A549 (cell line): ENCODE measurements around the gene SNAP29. TPM values are rescaled to one million over a fixed set of nuclear protein-coding genes. Genes with fewer than 3 reads are reported as not detected.

ENCODE experiments used
- ATAC-seq, 2 experiments: fragments of 200-7000 bp in 1 of 2; fragments of >200 bp in 1 of 2; cut with Nextera tagmentation in 1 of 2; cut with Tn5 transposase in 1 of 2; 3 replicates each; pipeline versions ENCODE4 v1.8.0 to v1.9.1; 2018 to 2020; ENCODE audit warnings: mild to moderate bottlenecking in 1 of 2, moderate library complexity in 1 of 2
- CTCF ChIA-PET: fragments of 300-600 bp; sonication (Branson Sonifier 250); formaldehyde crosslinking; extraction: SDS; loops from one replicate; lab custom pipeline; 2021; ENCODE audit warnings: antibody characterized with exemption, inconsistent platforms; lab: Yijun Ruan, JAX
- POLR2A ChIA-PET: fragments of 350-600 bp; formaldehyde crosslinking; extraction: SDS; loops from one replicate; lab custom pipeline; 2021; ENCODE audit warnings: antibody characterized with exemption, inconsistent platforms; lab: Yijun Ruan, JAX
- DNase-seq, 2 experiments: peaks; one replicate each; pipeline versions ENCODE4 v3.0.0 to v3.0.0-alpha.2; 2011 to 2016; ENCODE audit warnings: low read depth in 1 of 2, low spot score in 1 of 2
- FAIRE-seq: peaks from 2 replicates; lab custom pipeline; 2011; peaks lifted over from hg19 to GRCh38; lab: Jason Lieb, UNC
- H3K27ac ChIP-seq, 2 experiments: fragments of >200 bp; sonication (Bioruptor Twin); formaldehyde crosslinking; 3 replicates each; pipeline ENCODE4 v1.5.1; 2016 to 2017
- H3K4me1 ChIP-seq: fragments of >200 bp; sonication (Bioruptor Twin); formaldehyde crosslinking; 3 replicates; pipeline ENCODE4 v1.6.1; 2016
- H3K4me2 ChIP-seq: fragments of >200 bp; sonication (Bioruptor Twin); formaldehyde crosslinking; 3 replicates; pipeline ENCODE4 v1.6.1; 2016
- H3K4me3 ChIP-seq: fragments of >200 bp; sonication (Bioruptor Twin); formaldehyde crosslinking; 3 replicates; pipeline ENCODE4 v1.5.1; 2016
- H3K9me3 ChIP-seq: fragments of >200 bp; sonication (Bioruptor Twin); formaldehyde crosslinking; 3 replicates; pipeline ENCODE4 v1.6.1; 2016
- BHLHE40 ChIP-seq: IDR thresholded peaks from 2 replicates; pipeline ENCODE4 v1.6.1; 2012; ENCODE audit warnings: low read depth, low read length, inconsistent platforms
- CBX2 ChIP-seq: fragments of 200-600 bp; sonication (generic); IDR thresholded peaks from 2 replicates; pipeline ENCODE4 v1.6.1; 2016; ENCODE audit warnings: low read depth, mild to moderate bottlenecking, borderline replicate concordance
- CEBPB ChIP-seq, 2 experiments: fragments of >200 bp in 1 of 2; sonication (Bioruptor Twin) in 1 of 2; formaldehyde crosslinking in 1 of 2; IDR thresholded peaks; 2 replicates each; pipeline ENCODE4 v1.6.1; 2012 to 2016
- EHMT2 ChIP-seq: fragments of 200-600 bp; sonication (generic); IDR thresholded peaks from 2 replicates; pipeline ENCODE4 v1.6.1; 2016; ENCODE audit warnings: antibody characterized with exemption, low read depth, mild to moderate bottlenecking, moderate library complexity
- ELK1 ChIP-seq: fragments of 150-350 bp; IDR thresholded peaks from 2 replicates; pipeline ENCODE4 v1.6.1; 2014; ENCODE audit warnings: low read depth, mild to moderate bottlenecking, low read length
- FOSB ChIP-seq: fragments of 250-450 bp; sonication (Bioruptor Pico); IDR thresholded peaks from 2 replicates; pipeline ENCODE4 v1.5.0; 2020; ENCODE audit warnings: mild to moderate bottlenecking, moderate library complexity
- FOSL2 ChIP-seq, 2 experiments: fragments of 450-650 bp in 1 of 2; fragments of >200 bp in 1 of 2; sonication (Bioruptor Twin) in 1 of 2; formaldehyde crosslinking; IDR thresholded peaks; 2 replicates each; pipeline versions ENCODE4 v1.5.0 to v1.6.1; 2016 to 2020; ENCODE audit warnings: mild to moderate bottlenecking in 1 of 2, moderate library complexity in 1 of 2
- GATA3 ChIP-seq: IDR thresholded peaks from 2 replicates; pipeline ENCODE4 v1.6.1; 2012; ENCODE audit warnings: borderline replicate concordance
- HDAC2 ChIP-seq: fragments of 200-600 bp; sonication (generic); IDR thresholded peaks from 2 replicates; pipeline ENCODE4 v1.6.1; 2016
- JUNB ChIP-seq: fragments of >200 bp; sonication (Bioruptor Twin); formaldehyde crosslinking; IDR thresholded peaks from 2 replicates; pipeline ENCODE4 v1.6.1; 2016
- KDM5A ChIP-seq: fragments of 200-600 bp; sonication (generic); IDR thresholded peaks from 2 replicates; pipeline ENCODE4 v1.6.1; 2016; ENCODE audit warnings: antibody characterized with exemption, mild to moderate bottlenecking
- MYC ChIP-seq: IDR thresholded peaks from 2 replicates; pipeline ENCODE4 v1.6.1; 2012; ENCODE audit warnings: mild to moderate bottlenecking, inconsistent platforms, low read length, improper control_type of control experiment, borderline replicate concordance
- PHF8 ChIP-seq: fragments of 200-600 bp; sonication (generic); IDR thresholded peaks from 2 replicates; pipeline ENCODE4 v1.6.1; 2016; ENCODE audit warnings: low read depth, mild to moderate bottlenecking, antibody characterized with exemption, moderate library complexity, borderline replicate concordance
- POLR2AphosphoS2 ChIP-seq: conservative IDR thresholded peaks from 2 replicates; pipeline ENCODE4 v1.6.1; 2012; ENCODE audit warnings: low read length, improper control_type of control experiment, inconsistent platforms
- RAD21 ChIP-seq, 2 experiments: fragments of >200 bp in 1 of 2; sonication (Bioruptor Twin) in 1 of 2; formaldehyde crosslinking in 1 of 2; IDR thresholded peaks in 1 of 2; conservative IDR thresholded peaks in 1 of 2; 2 replicates in 1 of 2; 3 replicates in 1 of 2; pipeline ENCODE4 v1.6.1; 2012 to 2018; ENCODE audit warnings: inconsistent platforms in 1 of 2
- RARB ChIP-seq: fragments of 250-450 bp; sonication (Bioruptor Pico); IDR thresholded peaks from 2 replicates; pipeline ENCODE4 v1.8.0; 2021; ENCODE audit warnings: mild to moderate bottlenecking, moderate library complexity
- TFCP2L1 ChIP-seq: fragments of 250-450 bp; sonication (Bioruptor Pico); IDR thresholded peaks from 2 replicates; pipeline ENCODE4 v1.5.0; 2021; ENCODE audit warnings: mild to moderate bottlenecking
- USF2 ChIP-seq: fragments of 450-650 bp; IDR thresholded peaks from 2 replicates; pipeline ENCODE4 v1.6.1; 2014; ENCODE audit warnings: antibody characterized with exemption
- ZFP36 ChIP-seq: fragments of 450-650 bp; IDR thresholded peaks from 2 replicates; pipeline ENCODE4 v1.6.1; 2014; ENCODE audit warnings: borderline replicate concordance; ENCODE audit not compliant: partially characterized antibody
- ZNF302 ChIP-seq: fragments of 250-450 bp; sonication (Bioruptor Pico); IDR thresholded peaks from 2 replicates; pipeline ENCODE4 v1.9.0; 2021; ENCODE audit warnings: inconsistent platforms, mild to moderate bottlenecking, moderate library complexity
- WGBS: methylation state at CpG from one replicate; pipeline ENCODE4 v1.1.6; 2017; ENCODE audit errors: missing lambda C conversion rate; 5-methylcytosine and 5-hydroxymethylcytosine counted together
- polyA plus RNA-seq, 4 experiments: library from polyadenylated mRNA; depleted of rRNA in 3 of 4; stranded (reverse); fragments of >200 nt; fragmentation: RNase III in 1 of 4; extraction: RNeasy Plus Mini Kit Qiagen cat#74134 plus additional on column Dnase treatment in 1 of 4; gene quantifications; 2 replicates in 3 of 4; 3 replicates in 1 of 4; pipeline ENCODE4 v1.2.3, GENCODE V29; 2011 to 2017
- TF ChIP-seq, protein P1 (sequence below): fragments of >200 bp; sonication (Bioruptor Twin); formaldehyde crosslinking; IDR thresholded peaks from 2 replicates; pipeline ENCODE4 v1.6.1; 2016
- TF ChIP-seq, protein P2 (sequence below): fragments of 250-450 bp; sonication (Bioruptor Pico); IDR thresholded peaks from 2 replicates; pipeline ENCODE4 v1.5.0; 2021; ENCODE audit warnings: mild to moderate bottlenecking, moderate library complexity, borderline replicate concordance

SNAP29 gene
- polyA plus RNA-seq, 2 of the 4 experiments (the other 2 are of a cell fraction), result 14.2 to 20.1 TPM

- ChIA-PET POLR2A (no interaction called here), CTCF (interaction anchor here (0.7 kb wide), 1 partner anchor 9 kb away, joined by 3 read pairs; no protein-coding TSS in a partner anchor)
- DNase-seq (no peak), FAIRE-seq (no peak), ATAC-seq (no peak)
- H3K4me1 ChIP-seq, result 0 out of 3 replicates have a peak, but pooled peaks cover under 1% of the 10 kb centered on the region
- no peak overlapping the region for H3K4me3 ChIP-seq
- H3K27ac ChIP-seq, result no peak overlapping the region
- no peaks in the 10 kb centered on the region for H3K9me3 ChIP-seq
- no peak overlapping the region for H3K4me2 ChIP-seq
- TF ChIP-seq FOSL2 (IDR thresholded peaks at IDR 0.05), result no peak
- no peak for TF ChIP-seq FOSL2 (CRISPR knock-in tag; IDR thresholded peaks at IDR 0.05)
- no peak for TF ChIP-seq ELK1
- TF ChIP-seq, protein P1, sequence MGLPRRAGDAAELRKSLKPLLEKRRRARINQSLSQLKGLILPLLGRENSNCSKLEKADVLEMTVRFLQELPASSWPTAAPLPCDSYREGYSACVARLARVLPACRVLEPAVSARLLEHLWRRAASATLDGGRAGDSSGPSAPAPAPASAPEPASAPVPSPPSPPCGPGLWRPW, result no peak
- no peak for TF ChIP-seq RARB (CRISPR knock-in tag)
- 94% methylated on average over 4 of the region's 4 CpGs for WGBS
These were observed 45.8 kb upstream of the SNAP29 start for GRCh38 chr22:20813056-20813455.

DNA sequence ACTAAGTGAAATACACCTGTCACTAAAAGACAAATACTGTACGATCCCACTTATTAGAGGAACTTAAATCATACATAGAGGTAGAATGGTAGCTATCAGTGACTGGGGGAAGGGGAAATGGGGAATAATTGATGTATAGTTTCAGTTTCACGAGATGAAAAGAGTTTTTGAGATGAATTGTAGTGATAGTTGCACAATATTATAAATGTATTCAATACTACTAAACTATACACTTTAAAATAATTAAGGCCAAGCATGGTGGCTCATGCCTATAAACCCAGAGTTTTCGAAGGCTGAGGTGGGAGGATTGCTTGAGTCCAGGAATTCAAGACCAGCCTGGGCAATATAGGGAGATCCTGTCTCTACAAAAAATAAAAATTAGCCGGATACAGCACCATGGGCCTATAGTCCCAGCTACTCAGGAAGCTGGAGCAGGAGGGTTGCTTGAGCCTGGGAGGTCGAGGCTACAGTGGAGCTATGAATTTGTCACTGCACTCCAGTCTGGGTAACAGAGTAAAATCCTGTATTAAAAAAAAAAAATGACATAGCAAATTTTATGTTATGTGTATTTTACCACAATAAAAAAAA lies 44.5 kb upstream of the SNAP29 start:
- no peak for TF ChIP-seq ZNF302 (CRISPR knock-in tag)
- 91% methylated on average over 5 of the region's 5 CpGs for WGBS
- FAIRE-seq (no peak), DNase-seq (no peak), ATAC-seq (no peak)
- CTCF ChIA-PET, result interaction anchor here (1.3 kb wide), 1 partner anchor 144 kb away, joined by 3 read pairs; no protein-coding TSS in a partner anchor
- Histone ChIP-seq H3K4me2 (no peak overlapping the region), H3K4me3 (no peak overlapping the region), H3K4me1 (no peaks in the 10 kb centered on the region), H3K9me3 (no peaks in the 10 kb centered on the region), H3K27ac (no peak overlapping the region)
- POLR2A ChIA-PET, result no interaction called here

GRCh38 chr22:20815477-20816050 lies 43.2 kb upstream of the SNAP29 start:
- H3K9me3 ChIP-seq, result no peaks in the 10 kb centered on the region
- H3K4me2 ChIP-seq, result no peak overlapping the region
- ATAC-seq, result no peak
- no peak for DNase-seq
- 91% methylated on average over 9 of the region's 9 CpGs for WGBS
- FAIRE-seq, result no peak
- ChIA-PET CTCF (no interaction called here), POLR2A (no interaction called here)
- TF ChIP-seq, protein P1, result no peak
- TF ChIP-seq EHMT2 (no peak), USF2 (no peak), FOSB (no peak)
- no peaks in the 10 kb centered on the region for H3K4me1 ChIP-seq
- no peak overlapping the region for H3K27ac ChIP-seq
- no peak overlapping the region for H3K4me3 ChIP-seq

- POLR2A ChIA-PET, result no interaction called here
- 96% methylated on average over 4 of the region's 6 CpGs for WGBS
- TF ChIP-seq TFCP2L1 (CRISPR knock-in tag) (no peak), KDM5A (no peak), HDAC2 (no peak), BHLHE40 (no peak), GATA3 (no peak), MYC (no peak), POLR2AphosphoS2 (no peak), JUNB (no peak), ZFP36 (no peak), CBX2 (no peak), RAD21 (conservative IDR thresholded peaks at IDR 0.05 in 1 of 2, IDR thresholded peaks at IDR 0.05 in 1 of 2) (no peak), CEBPB (IDR thresholded peaks at IDR 0.05) (no peak), PHF8 (no peak), USF2 (no peak)
- TF ChIP-seq, protein P2, sequence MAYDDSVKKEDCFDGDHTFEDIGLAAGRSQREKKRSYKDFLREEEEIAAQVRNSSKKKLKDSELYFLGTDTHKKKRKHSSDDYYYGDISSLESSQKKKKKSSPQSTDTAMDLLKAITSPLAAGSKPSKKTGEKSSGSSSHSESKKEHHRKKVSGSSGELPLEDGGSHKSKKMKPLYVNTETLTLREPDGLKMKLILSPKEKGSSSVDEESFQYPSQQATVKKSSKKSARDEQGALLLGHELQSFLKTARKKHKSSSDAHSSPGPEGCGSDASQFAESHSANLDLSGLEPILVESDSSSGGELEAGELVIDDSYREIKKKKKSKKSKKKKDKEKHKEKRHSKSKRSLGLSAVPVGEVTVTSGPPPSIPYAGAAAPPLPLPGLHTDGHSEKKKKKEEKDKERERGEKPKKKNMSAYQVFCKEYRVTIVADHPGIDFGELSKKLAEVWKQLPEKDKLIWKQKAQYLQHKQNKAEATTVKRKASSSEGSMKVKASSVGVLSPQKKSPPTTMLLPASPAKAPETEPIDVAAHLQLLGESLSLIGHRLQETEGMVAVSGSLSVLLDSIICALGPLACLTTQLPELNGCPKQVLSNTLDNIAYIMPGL (CRISPR knock-in tag), result no peak
These were observed 42.2 kb upstream of the SNAP29 start for GRCh38 chr22:20816559-20816958.

More at GRCh38 chr22:20816559-20816958, 42.2 kb upstream of the SNAP29 start:
- no peaks in the 10 kb centered on the region for H3K4me1 ChIP-seq
- CTCF ChIA-PET, result interaction anchor here (0.6 to 2.3 kb wide), 3 partner anchors 12 to 79 kb away, joined by 3 to 8 read pairs (median 3); no protein-coding TSS in a partner anchor
- no peaks in the 10 kb centered on the region for H3K9me3 ChIP-seq
- H3K27ac ChIP-seq, result no peak overlapping the region
- no peak for ATAC-seq
- no peak for DNase-seq
- no peak for FAIRE-seq
- no peak overlapping the region for H3K4me3 ChIP-seq
- H3K4me2 ChIP-seq, result no peak overlapping the region
